Measurements from ENCODE around the gene CEBPA.

Gene CEBPA

GRCh38 chr19:33289261-33289660 lies 13.1 kb downstream of the CEBPA start:
- FAIRE-seq = no peak

GRCh38 chr19:33288666-33289065 lies 13.7 kb downstream of the CEBPA start:
- DNase-seq (ENCODE audit: low spot score) = no peak
- FAIRE-seq = no peak

More at GRCh38 chr19:33289261-33289660, 13.1 kb downstream of the CEBPA start:
- DNase-seq (ENCODE audit: low spot score) = no peak

GRCh38 chr19:33287927-33288326 lies 14.4 kb downstream of the CEBPA start:
- no peak for DNase-seq (ENCODE audit: low spot score)
- no peak for FAIRE-seq

- DNase-seq (ENCODE audit: low spot score) (no peak), FAIRE-seq (no peak)
These were observed 14.9 kb downstream of the CEBPA start for GRCh38 chr19:33287438-33287837.

GRCh38 chr19:33286899-33287298 lies 15.4 kb downstream of the CEBPA start:
- DNase-seq (ENCODE audit: low spot score) (no peak), FAIRE-seq (no peak)

GRCh38 chr19:33285441-33285927 lies 16.9 kb downstream of the CEBPA start:
- no peak for FAIRE-seq

GRCh38 chr19:33284756-33285155 lies 17.6 kb downstream of the CEBPA start:
- no peak for DNase-seq (ENCODE audit: low spot score)
- no peak for FAIRE-seq

More at GRCh38 chr19:33285441-33285927, 16.9 kb downstream of the CEBPA start:
- no peak for DNase-seq (ENCODE audit: low spot score)

- no peak for DNase-seq (ENCODE audit: low spot score)
- no peak for FAIRE-seq
These were observed 18.1 kb downstream of the CEBPA start for GRCh38 chr19:33284146-33284643.

GRCh38 chr19:33283589-33283988 lies 18.7 kb downstream of the CEBPA start:
- no peak for DNase-seq (ENCODE audit: low spot score)
- no peak for FAIRE-seq

GRCh38 chr19:33282036-33282671 lies 20.2 kb downstream of the CEBPA start:
- no peak for FAIRE-seq
- DNase-seq (ENCODE audit: low spot score) = no peak

GRCh38 chr19:33281296-33281926 lies 20.9 kb downstream of the CEBPA start:
- FAIRE-seq = no peak

GRCh38 chr19:33280351-33280921 lies 21.9 kb downstream of the CEBPA start:
- FAIRE-seq (no peak), DNase-seq (ENCODE audit: low spot score) (no peak)

More at GRCh38 chr19:33281296-33281926, 20.9 kb downstream of the CEBPA start:
- DNase-seq (ENCODE audit: low spot score) = no peak

GRCh38 chr19:33279430-33280350 lies 22.6 kb downstream of the CEBPA start:
- no peak for FAIRE-seq
- DNase-seq (ENCODE audit: low spot score) = no peak

- DNase-seq (ENCODE audit: low spot score) = no peak
- FAIRE-seq = no peak
These were observed 23.7 kb downstream of the CEBPA start for GRCh38 chr19:33278403-33279269.

- DNase-seq (ENCODE audit: low spot score) (no peak), FAIRE-seq (no peak)
These were observed 24.3 kb downstream of the CEBPA start for GRCh38 chr19:33278023-33278402.

GRCh38 chr19:33277434-33277833 lies 24.9 kb downstream of the CEBPA start:
- DNase-seq (ENCODE audit: low spot score) = no peak
- FAIRE-seq = no peak

GRCh38 chr19:33275933-33276619 lies 26.3 kb downstream of the CEBPA start:
- DNase-seq (ENCODE audit: low spot score) = no peak
- no peak for FAIRE-seq

- FAIRE-seq (no peak), DNase-seq (ENCODE audit: low spot score) (no peak)
These were observed 26.8 kb downstream of the CEBPA start for GRCh38 chr19:33275559-33275932.

- no peak for FAIRE-seq
- DNase-seq (ENCODE audit: low spot score) = no peak
These were observed 27.4 kb downstream of the CEBPA start for GRCh38 chr19:33274663-33275558.

Data from RCC 7860 (cell line).